Measurements from ENCODE around the gene FYN.
"Not testable (repeated sequence)": the region's sequence is repeated elsewhere in the genome, so short reads cannot be mapped to it uniquely, and the experiment has no call there.

FYN gene

GRCh38 chr6:111662794-111663593 lies 210.3 kb downstream of the FYN start:
- no peak for DNase-seq (ENCODE audit: low read depth in 3 of 3)

- no peak for DNase-seq (ENCODE audit: low read depth in 3 of 3)
Measured at GRCh38 chr6:111662072-111662793, 211.0 kb downstream of the FYN start.

- DNase-seq (ENCODE audit: low read depth in 3 of 3): no peak
Measured at GRCh38 chr6:111661541-111662061, 211.7 kb downstream of the FYN start.

- no peak for DNase-seq (ENCODE audit: low read depth in 3 of 3)
Measured at GRCh38 chr6:111660531-111660930, 212.7 kb downstream of the FYN start.

- no peak for DNase-seq (ENCODE audit: low read depth in 3 of 3)
Measured at GRCh38 chr6:111658462-111659154, 214.6 kb downstream of the FYN start.

- DNase-seq (ENCODE audit: low read depth in 3 of 3): no peak
Measured at GRCh38 chr6:111657146-111657545, 216.1 kb downstream of the FYN start.

- DNase-seq (ENCODE audit: low read depth in 3 of 3): no peak
Measured at GRCh38 chr6:111653979-111654378, 219.3 kb downstream of the FYN start.

GRCh38 chr6:111653434-111653833 lies 219.8 kb downstream of the FYN start:
- no peak for DNase-seq (ENCODE audit: low read depth in 3 of 3)

GRCh38 chr6:111652156-111652555 lies 221.1 kb downstream of the FYN start:
- DNase-seq (ENCODE audit: low read depth in 3 of 3): no peak

GRCh38 chr6:111651185-111652034 lies 221.8 kb downstream of the FYN start:
- DNase-seq (ENCODE audit: low read depth in 3 of 3): no peak

GRCh38 chr6:111650049-111650448 lies 223.2 kb downstream of the FYN start:
- DNase-seq (ENCODE audit: low read depth in 3 of 3): no peak

GRCh38 chr6:111648100-111648499 lies 225.2 kb downstream of the FYN start:
- no peak for DNase-seq (ENCODE audit: low read depth in 3 of 3)

GRCh38 chr6:111646942-111647341 lies 226.3 kb downstream of the FYN start:
- no peak for DNase-seq (ENCODE audit: low read depth in 3 of 3)

GRCh38 chr6:111646034-111646433 lies 227.2 kb downstream of the FYN start:
- no peak for DNase-seq (ENCODE audit: low read depth in 3 of 3)

- no peak for DNase-seq (ENCODE audit: low read depth in 3 of 3)
Measured at GRCh38 chr6:111644893-111645430, 228.3 kb downstream of the FYN start.

GRCh38 chr6:111642463-111643158 lies 230.6 kb downstream of the FYN start:
- DNase-seq (ENCODE audit: low read depth in 3 of 3): no peak

- no peak for DNase-seq (ENCODE audit: low read depth in 3 of 3)
Measured at GRCh38 chr6:111639266-111639665, 234.0 kb downstream of the FYN start.

- not testable (repeated sequence) for DNase-seq (ENCODE audit: low read depth in 3 of 3)
Measured at GRCh38 chr6:111634981-111635380, 238.3 kb downstream of the FYN start.

- no peak for DNase-seq (ENCODE audit: low read depth in 3 of 3)
Measured at GRCh38 chr6:111633822-111634221, 239.4 kb downstream of the FYN start.

GRCh38 chr6:111632468-111633247 lies 240.6 kb downstream of the FYN start:
- DNase-seq (ENCODE audit: low read depth in 3 of 3): no peak
